T47D (cell line): ENCODE results near the gene ERVK3-1.
"Not testable (repeated sequence)": the region's sequence is repeated elsewhere in the genome, so short reads cannot be mapped to it uniquely, and the experiment has no call there.

Source experiments
- DNase-seq, 2 experiments: peaks; one replicate each; pipeline versions ENCODE4 v3.0.0 to v3.0.0-alpha.2; 2011 to 2012; ENCODE audit warnings: low read depth in 1 of 2, low spot score in 1 of 2
- JUND ChIP-seq: IDR thresholded peaks from 2 replicates; pipeline ENCODE4 v1.6.1; 2012; ENCODE audit warnings: low read depth
- in situ Hi-C: cut with HindIII; loops from 2 replicates; pipeline ENCODE4 v1.10.0; 2016; ENCODE audit warnings: low sequenced_read_pairs, low pct_unique_long_range_greater_than_20kb

The ERVK3-1 gene

DNA sequence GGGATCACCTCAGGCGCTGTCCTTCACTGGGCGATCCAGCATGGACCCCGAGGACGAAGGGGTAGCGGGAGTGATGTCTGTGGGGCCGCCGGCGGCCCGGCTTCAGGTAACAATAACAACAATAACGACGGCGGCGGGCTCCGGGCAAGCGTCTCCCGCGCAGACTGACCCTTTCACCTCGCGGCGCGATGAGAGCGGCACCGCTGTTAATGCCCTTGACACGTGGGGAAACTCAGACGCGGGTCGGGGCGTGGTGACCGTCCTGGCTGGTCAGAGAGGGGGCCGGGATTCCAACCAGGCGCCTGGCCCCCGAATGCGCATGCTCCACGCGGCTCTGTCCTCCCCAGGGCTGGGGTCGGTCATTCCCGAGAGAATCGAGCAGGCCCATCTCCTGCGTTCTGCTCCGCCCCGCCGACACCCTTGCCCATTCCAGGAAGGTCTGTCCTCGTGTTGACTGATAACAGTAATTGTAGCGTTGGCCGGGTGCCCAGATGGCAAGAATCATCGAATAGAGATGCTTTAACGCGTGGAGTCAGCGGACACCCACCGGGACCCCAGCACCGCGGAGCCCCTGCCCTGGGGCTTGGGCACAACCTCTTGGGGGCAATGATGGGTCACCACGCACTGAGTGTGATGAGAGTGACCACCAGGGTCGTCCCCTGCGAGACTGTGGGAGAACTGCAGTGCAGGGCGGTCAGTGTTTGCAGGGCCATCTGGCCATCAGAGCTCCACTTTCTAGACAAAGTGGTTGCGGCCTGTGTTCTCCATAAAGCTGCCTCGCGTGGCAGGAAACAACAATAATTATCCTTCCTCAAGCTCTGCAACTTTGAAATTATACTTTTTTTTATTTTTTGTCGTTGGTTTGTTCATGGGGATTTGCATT is 25.9 kb upstream of the ERVK3-1 start:
- peak in 1 of 2 experiments; percentile 33 for DNase-seq
- TF ChIP-seq JUND: no peak
- in situ Hi-C loops: no loop called here

DNA sequence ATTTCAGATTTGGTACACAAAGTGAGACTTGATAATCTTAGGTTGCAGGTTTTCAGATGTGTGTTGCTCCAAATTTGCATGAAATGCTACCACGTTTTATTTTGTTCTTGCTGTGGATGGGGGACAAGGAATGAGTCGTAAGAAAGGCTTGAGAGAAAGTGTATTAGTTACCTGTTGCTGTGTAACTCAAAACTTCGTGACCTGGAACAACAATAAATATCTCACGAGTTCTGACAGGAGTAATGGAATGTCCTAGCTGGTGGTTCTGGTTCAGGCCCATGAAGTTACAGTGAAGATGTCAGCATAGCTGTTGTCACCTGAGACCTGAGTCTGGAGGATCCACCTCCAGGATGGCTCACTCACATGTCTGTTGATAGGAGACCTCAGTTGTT is 25.3 kb upstream of the ERVK3-1 start:
- no peak for TF ChIP-seq JUND
- in situ Hi-C loops: no loop called here
- DNase-seq: no peak

DNA sequence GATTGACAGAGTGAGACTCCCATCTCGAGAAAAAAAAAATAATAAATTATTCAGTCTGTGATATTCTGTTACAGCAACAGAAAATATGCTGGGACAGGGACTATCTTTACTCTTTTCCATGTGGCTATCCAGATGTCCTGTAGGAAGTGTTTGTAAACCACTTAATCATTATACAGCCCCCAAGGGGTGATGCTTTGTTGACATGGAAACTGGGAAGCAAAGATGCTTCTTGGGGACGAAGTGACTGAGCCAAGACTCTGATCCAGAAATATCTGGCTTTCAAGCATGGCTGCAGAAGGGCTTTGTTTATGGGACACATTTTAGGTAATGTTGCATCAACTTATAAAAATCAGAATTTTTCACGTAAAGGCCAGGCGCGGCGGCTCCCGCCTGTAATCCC is 21.0 kb upstream of the ERVK3-1 start:
- in situ Hi-C loops: no loop called here
- no peak for TF ChIP-seq JUND
- no peak for DNase-seq

DNA sequence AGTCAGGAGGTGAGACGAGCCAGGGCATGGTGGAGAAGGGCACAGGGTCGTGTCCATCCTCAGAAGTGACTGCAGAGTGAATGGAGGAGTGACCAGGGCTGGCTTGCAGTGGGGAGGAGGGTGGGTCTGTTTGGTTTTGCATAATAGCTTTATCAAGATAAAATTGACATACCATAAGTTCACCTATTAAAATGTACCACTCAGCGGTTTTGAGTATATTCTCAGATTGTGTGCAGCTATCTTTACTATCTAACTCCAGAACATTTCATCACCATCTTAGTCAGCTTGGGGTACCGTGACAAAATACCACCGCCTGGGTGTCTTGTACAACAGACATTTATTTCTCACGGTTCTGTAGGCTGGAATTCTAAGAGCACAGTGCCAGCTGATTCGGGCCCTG is 13.2 kb upstream of the ERVK3-1 start:
- no peak for TF ChIP-seq JUND
- no peak for DNase-seq
- in situ Hi-C loops: no loop called here

DNA sequence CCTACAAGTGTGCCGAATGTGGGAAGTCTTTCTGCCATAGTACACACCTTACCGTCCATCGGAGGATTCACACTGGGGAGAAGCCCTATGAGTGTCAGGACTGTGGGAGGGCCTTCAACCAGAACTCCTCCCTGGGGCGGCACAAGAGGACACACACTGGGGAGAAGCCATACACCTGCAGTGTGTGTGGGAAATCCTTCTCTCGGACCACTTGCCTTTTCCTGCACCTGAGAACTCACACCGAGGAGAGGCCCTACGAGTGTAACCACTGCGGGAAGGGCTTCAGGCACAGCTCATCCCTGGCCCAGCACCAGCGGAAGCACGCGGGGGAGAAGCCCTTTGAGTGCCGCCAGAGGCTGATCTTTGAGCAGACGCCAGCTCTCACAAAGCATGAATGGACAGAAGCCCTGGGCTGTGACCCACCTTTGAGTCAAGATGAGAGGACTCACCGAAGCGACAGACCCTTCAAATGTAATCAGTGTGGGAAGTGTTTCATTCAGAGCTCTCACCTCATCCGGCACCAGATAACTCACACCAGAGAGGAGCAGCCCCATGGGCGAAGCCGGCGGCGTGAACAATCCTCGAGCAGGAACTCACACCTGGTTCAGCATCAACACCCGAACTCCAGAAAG is 10.3 kb upstream of the ERVK3-1 start:
- in situ Hi-C loops: no loop called here
- DNase-seq: no peak
- TF ChIP-seq JUND: no peak

DNA sequence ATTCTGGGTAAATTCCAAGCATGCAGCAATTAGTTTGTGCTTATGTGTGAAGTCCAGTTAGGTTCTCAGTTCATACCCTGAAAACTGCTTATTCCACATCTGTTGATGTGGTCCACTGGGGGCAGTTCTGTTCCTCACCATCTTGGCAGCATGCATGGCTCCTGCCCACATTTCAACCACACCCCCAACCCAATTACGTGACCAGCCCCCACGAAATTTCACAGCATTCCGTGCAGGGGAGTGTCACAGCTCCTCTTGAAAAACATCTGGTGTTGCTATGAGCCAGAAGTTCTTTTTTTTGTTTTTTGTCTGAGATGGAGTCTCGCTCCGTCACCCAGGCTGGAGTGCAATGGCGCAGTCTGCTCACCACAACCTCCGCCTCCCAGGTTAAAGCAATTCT is 9.1 kb upstream of the ERVK3-1 start:
- no peak for DNase-seq
- in situ Hi-C loops: no loop called here
- TF ChIP-seq JUND: no peak

DNA sequence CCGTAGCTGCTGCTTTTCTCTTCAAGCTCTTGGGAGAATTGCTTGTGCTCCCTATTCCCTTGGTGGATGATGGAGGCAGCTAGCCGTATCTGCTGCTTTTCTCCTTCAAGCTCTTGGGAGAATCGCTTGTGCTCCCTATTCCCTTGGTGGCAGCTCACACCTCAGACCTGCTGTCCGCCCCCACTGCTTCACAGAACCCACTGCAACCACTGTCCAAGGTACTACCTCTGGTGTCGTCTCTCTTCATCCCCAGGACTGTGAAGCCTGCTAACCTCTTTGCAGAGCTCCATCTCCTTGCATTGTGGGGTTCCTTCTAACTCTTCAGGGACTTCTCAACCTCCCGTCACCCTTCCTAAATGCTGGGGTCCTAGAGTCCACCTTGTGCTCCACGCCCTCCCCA is 4.6 kb upstream of the ERVK3-1 start:
- in situ Hi-C loops: no loop called here
- DNase-seq: no peak
- no peak for TF ChIP-seq JUND

DNA sequence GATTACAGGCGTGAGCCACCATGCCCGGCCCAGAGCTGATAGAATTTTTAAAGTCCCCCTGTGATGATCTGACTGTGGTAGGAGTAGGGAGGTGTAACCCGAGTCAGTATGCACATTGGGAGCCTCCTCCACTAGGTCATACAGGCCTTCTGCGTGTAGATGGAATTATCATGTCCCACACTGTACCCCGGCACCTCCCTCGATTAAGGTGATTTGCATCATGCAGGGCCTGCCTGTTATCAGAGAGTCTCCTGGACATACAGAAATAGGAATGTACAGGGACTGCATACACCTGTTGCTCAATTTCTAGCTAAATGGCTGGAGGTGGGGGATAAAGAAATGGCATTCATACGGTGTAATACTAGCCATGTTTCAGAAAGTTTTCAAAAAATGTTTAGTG is 922 bp upstream of the ERVK3-1 start:
- TF ChIP-seq JUND: no peak
- in situ Hi-C loops: no loop called here
- DNase-seq: no peak

DNA sequence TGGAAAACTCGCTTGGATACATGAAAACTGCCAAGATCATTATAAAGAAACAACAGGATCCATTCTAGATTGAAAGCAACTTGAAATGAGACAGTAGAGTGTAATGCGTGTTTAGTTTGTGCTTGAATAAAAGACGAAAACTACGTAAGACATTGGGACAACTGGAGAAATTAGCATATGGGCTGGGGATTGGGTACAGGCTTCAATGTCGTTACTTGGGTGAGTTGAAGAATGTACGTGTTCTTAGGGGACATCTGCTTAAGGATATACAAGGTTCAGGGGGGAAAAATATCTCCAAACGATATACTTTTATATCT is 471 bp upstream of the ERVK3-1 start:
- no peak for DNase-seq
- in situ Hi-C loops: no loop called here
- no peak for TF ChIP-seq JUND

DNA sequence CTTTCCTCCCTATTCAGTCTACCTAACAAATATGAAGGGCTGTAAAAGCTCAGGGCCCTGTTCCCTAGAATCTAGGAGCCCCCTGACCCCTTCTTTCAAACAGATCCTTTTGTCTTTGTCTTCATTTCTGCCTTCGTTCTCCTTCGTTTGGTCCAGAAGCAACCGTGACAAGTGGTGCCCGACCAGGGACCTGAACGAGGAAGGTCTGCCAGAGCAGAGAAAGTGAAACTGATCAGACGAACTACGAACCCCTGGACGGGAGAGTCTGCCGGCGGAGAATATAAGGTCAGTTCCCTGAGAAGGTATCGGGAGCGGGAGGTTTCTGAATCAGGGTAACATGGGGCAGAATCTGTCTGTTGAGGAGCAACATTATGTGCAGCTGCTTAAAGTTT is 751 bp downstream of the ERVK3-1 start:
- DNase-seq: no peak
- in situ Hi-C loops: no loop called here

DNA sequence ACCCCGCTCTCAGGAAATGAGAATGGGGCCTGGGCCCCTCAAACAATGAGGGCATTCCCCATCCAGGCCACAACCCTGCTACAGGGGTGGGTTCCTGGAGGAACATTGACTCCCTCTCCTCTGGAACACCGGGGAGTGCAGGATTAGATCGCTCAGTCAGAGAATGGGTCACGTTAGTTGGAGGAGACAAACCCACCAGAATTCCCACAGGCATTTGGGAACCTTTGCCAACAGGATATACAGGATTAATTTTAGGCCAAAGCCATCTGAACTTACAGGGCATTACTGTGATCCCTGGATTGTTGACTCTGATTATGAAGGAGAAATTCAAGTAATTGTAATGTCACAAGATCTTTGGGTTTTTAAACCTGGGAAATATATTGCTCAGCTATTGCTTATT is 2.6 kb downstream of the ERVK3-1 start:
- in situ Hi-C loops: no loop called here
- no peak for DNase-seq
- TF ChIP-seq JUND: no peak

More for the DNA sequence above, 751 bp downstream of the ERVK3-1 start:
- TF ChIP-seq JUND: no peak

DNA sequence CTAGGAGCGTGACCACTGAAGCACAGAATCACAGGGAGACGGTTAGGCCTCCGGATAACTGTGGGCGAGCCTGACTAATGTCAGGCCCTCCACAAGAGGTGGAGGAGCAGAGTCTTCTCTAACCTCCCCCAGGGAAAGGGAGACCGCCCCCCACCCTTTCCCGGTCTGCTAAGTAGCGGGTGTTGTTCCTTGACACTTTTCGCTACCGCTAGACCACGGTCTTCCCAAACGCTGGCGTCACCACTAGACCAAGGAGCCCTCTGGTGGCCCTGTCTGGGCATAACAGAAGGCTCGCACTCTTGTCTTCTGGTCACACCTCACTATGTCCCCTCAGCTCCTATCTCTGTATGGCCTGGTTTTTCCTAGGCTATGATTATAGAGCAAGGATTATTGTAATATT is 5.5 kb downstream of the ERVK3-1 start:
- in situ Hi-C loops: not testable (repeated sequence)
- peak in 1 of 2 experiments; percentile 46 for DNase-seq

DNA sequence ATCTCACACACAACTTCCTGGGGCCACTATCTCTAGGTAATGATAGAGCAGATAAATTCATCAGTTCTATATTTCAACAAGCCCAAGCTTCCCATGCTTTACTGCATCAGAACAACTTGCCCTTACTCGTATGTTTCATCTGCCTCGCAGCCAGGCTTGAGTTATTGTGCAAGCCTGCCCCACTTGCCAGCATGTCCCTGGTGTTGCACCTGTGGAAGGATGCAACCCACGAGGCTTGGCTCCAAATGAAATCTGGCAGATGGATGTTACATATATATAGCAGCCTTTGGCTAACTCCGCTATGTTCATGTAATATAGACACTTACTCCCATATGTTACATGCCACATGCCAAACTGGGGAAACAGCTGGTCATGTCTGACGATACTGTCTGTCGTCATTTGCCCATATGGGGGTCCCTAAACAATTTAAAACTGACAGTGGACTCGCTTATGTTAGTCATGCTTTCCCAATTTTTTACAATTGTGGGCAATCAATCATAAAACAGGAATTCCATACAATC is 6.2 kb downstream of the ERVK3-1 start:
- in situ Hi-C loops: no loop called here
- TF ChIP-seq JUND: no peak
- DNase-seq: no peak
